Stimulated activated CD8-positive, alpha-beta memory T cell treated with anti-CD3 and anti-CD28 coated beads, Interleukin-2, amount 100 ng/mL, for 1 hour (primary cell): ENCODE results near the gene MX2.
"Not testable (repeated sequence)": the region's sequence is repeated elsewhere in the genome, so short reads cannot be mapped to it uniquely, and the experiment has no call there.

Experiments used
- DNase-seq, 2 donors: peaks; one replicate each; pipeline ENCODE4 v3.0.0-alpha.2; 2020; ENCODE audit warnings: low read depth in 2 of 2

The MX2 gene

GRCh38 chr21:41338455-41338854, 23.4 kb upstream of the MX2 start:
- DNase-seq, result no peak

GRCh38 chr21:41342035-41342434, 19.8 kb upstream of the MX2 start:
- no peak for DNase-seq

- DNase-seq, result no peak
Observed at GRCh38 chr21:41344146-41344545, 17.7 kb upstream of the MX2 start.

- DNase-seq, result no peak
Observed at GRCh38 chr21:41345356-41345755, 16.5 kb upstream of the MX2 start.

GRCh38 chr21:41345934-41346685, 15.7 kb upstream of the MX2 start:
- DNase-seq, result no peak

- DNase-seq, result no peak
Observed at GRCh38 chr21:41346758-41347157, 15.1 kb upstream of the MX2 start.

GRCh38 chr21:41348434-41348833, 13.4 kb upstream of the MX2 start:
- DNase-seq, result no peak

GRCh38 chr21:41349126-41349525, 12.7 kb upstream of the MX2 start:
- DNase-seq, result no peak

- no peak for DNase-seq
Observed at GRCh38 chr21:41349619-41350390, 12.0 kb upstream of the MX2 start.

- DNase-seq, result no peak
Observed at GRCh38 chr21:41350436-41351155, 11.2 kb upstream of the MX2 start.

- no peak for DNase-seq
Observed at GRCh38 chr21:41357546-41357945, 4.3 kb upstream of the MX2 start.

- no peak for DNase-seq
Observed at GRCh38 chr21:41358193-41359166, 3.3 kb upstream of the MX2 start.

- no peak for DNase-seq
Observed at GRCh38 chr21:41359286-41359685, 2.5 kb upstream of the MX2 start.

GRCh38 chr21:41359754-41360071, 2.1 kb upstream of the MX2 start:
- not testable (repeated sequence) for DNase-seq

GRCh38 chr21:41360072-41360821, 1.6 kb upstream of the MX2 start:
- DNase-seq, result no peak

- no peak for DNase-seq
Observed at GRCh38 chr21:41361053-41361785, 608 bp upstream of the MX2 start.

- no peak for DNase-seq
Observed at GRCh38 chr21:41362605-41363369, 960 bp downstream of the MX2 start.

GRCh38 chr21:41363370-41364270, 1.8 kb downstream of the MX2 start:
- DNase-seq, result no peak
